GM18907 (cell line): ENCODE data around the gene CCDC40.

Experiments used
- ATAC-seq: cut with Tn5 transposase; IDR thresholded peaks from one replicate; pipeline ENCODE4 v1.9.1; 2021; ENCODE audit warnings: mild to moderate bottlenecking, moderate library complexity; ENCODE audit not compliant: unreplicated experiment

Gene CCDC40

GRCh38 chr17:80101011-80101945 is 64.8 kb downstream of the CCDC40 start, which contains the start of gene GAA:
TSS of gene GAA (plus strand) at chr17:80101581. CDS start at chr17:80104587, 3,006 bp downstream.
- peak; percentile 69 for ATAC-seq

- peak; percentile 16 for ATAC-seq
Measured at GRCh38 chr17:80101946-80102663, 65.7 kb downstream of the CCDC40 start.

- ATAC-seq, result no peak
Measured at GRCh38 chr17:80102664-80103448, 66.4 kb downstream of the CCDC40 start.

- ATAC-seq, result no peak
Measured at GRCh38 chr17:80103449-80104085, 67.1 kb downstream of the CCDC40 start.

GRCh38 chr17:80104321-80104955 is 68.0 kb downstream of the CCDC40 start:
- no peak for ATAC-seq

- ATAC-seq, result no peak
Measured at GRCh38 chr17:80104956-80105375, 68.5 kb downstream of the CCDC40 start.

- ATAC-seq, result no peak
Measured at GRCh38 chr17:80105762-80106161, 69.3 kb downstream of the CCDC40 start.

- ATAC-seq, result no peak
Measured at GRCh38 chr17:80106176-80106575, 69.7 kb downstream of the CCDC40 start.

- ATAC-seq, result no peak
Measured at GRCh38 chr17:80106751-80107150, 70.3 kb downstream of the CCDC40 start.

- ATAC-seq, result no peak
Measured at GRCh38 chr17:80107231-80108021, 71.0 kb downstream of the CCDC40 start.

GRCh38 chr17:80108036-80108971 is 71.9 kb downstream of the CCDC40 start:
- ATAC-seq, result no peak

- ATAC-seq, result no peak
Measured at GRCh38 chr17:80109066-80109660, 72.7 kb downstream of the CCDC40 start.

- no peak for ATAC-seq
Measured at GRCh38 chr17:80109713-80110446, 73.4 kb downstream of the CCDC40 start.

GRCh38 chr17:80110447-80110812 is 74.0 kb downstream of the CCDC40 start:
- ATAC-seq, result no peak

GRCh38 chr17:80110927-80111701 is 74.7 kb downstream of the CCDC40 start:
- no peak for ATAC-seq

GRCh38 chr17:80111702-80112470 is 75.4 kb downstream of the CCDC40 start:
- ATAC-seq, result no peak
